HG02588 (cell line): Measurements from ENCODE around the gene C5orf22.
"Not testable (repeated sequence)": the region's sequence is repeated elsewhere in the genome, so short reads cannot be mapped to it uniquely, and the experiment has no call there.

Experiments used
- ATAC-seq: cut with Tn5 transposase; IDR thresholded peaks from one replicate; pipeline ENCODE4 v1.9.1; 2021; ENCODE audit warnings: mild to moderate bottlenecking, moderate library complexity; ENCODE audit not compliant: unreplicated experiment

C5orf22 gene

GRCh38 chr5:31551878-31552277 lies 19.8 kb downstream of the C5orf22 start:
- no peak for ATAC-seq

- no peak for ATAC-seq
Observed at GRCh38 chr5:31553863-31554262, 21.8 kb downstream of the C5orf22 start.

- ATAC-seq, result no peak
Observed at GRCh38 chr5:31554552-31554951, 22.5 kb downstream of the C5orf22 start.

GRCh38 chr5:31556461-31556860 lies 24.4 kb downstream of the C5orf22 start:
- ATAC-seq, result no peak

GRCh38 chr5:31559942-31560341 lies 27.8 kb downstream of the C5orf22 start:
- ATAC-seq, result no peak

- no peak for ATAC-seq
Observed at GRCh38 chr5:31561946-31562345, 29.8 kb downstream of the C5orf22 start.

- no peak for ATAC-seq
Observed at GRCh38 chr5:31563216-31563615, 31.1 kb downstream of the C5orf22 start.

- ATAC-seq, result not testable (repeated sequence)
Observed at GRCh38 chr5:31566362-31566761, 34.3 kb downstream of the C5orf22 start.

GRCh38 chr5:31568302-31568835 lies 36.3 kb downstream of the C5orf22 start:
- no peak for ATAC-seq

GRCh38 chr5:31569068-31569467 lies 37.0 kb downstream of the C5orf22 start:
- ATAC-seq, result no peak

- ATAC-seq, result peak; percentile 94
Observed at GRCh38 chr5:31573494-31574142, 41.5 kb downstream of the C5orf22 start.

- ATAC-seq, result no peak
Observed at GRCh38 chr5:31574772-31575171, 42.7 kb downstream of the C5orf22 start.

GRCh38 chr5:31577438-31577837 lies 45.3 kb downstream of the C5orf22 start:
- no peak for ATAC-seq

GRCh38 chr5:31579558-31579957 lies 47.5 kb downstream of the C5orf22 start:
- ATAC-seq, result no peak

GRCh38 chr5:31581498-31582099 lies 49.5 kb downstream of the C5orf22 start:
- ATAC-seq, result no peak

GRCh38 chr5:31583129-31583528 lies 51.0 kb downstream of the C5orf22 start:
- no peak for ATAC-seq

GRCh38 chr5:31585166-31585894 lies 53.2 kb downstream of the C5orf22 start:
- no peak for ATAC-seq

GRCh38 chr5:31585895-31586270 lies 53.8 kb downstream of the C5orf22 start:
- no peak for ATAC-seq

- ATAC-seq, result no peak
Observed at GRCh38 chr5:31587546-31587945, 55.4 kb downstream of the C5orf22 start.

- no peak for ATAC-seq
Observed at GRCh38 chr5:31593665-31594064, 61.6 kb downstream of the C5orf22 start.

- no peak for ATAC-seq
Observed at GRCh38 chr5:31596354-31596753, 64.3 kb downstream of the C5orf22 start.
